H9 (cell line): Measurements from ENCODE around the gene MAL. TPM values are rescaled to one million over a fixed set of nuclear protein-coding genes. Genes with fewer than 3 reads are reported as not detected.

Source experiments
- DNase-seq: peaks from one replicate; pipeline ENCODE4 v3.0.0-alpha.2; 2017
- H2AFZ ChIP-seq: one replicate; pipeline ENCODE4 v1.6.1; 2013; ENCODE audit warnings: mild to moderate bottlenecking, low read length, control low read depth, moderate library complexity
- H2AK5ac ChIP-seq: 2 replicates; pipeline ENCODE4 v1.6.1; 2013; ENCODE audit warnings: low read length, control low read depth, mixed read lengths; ENCODE audit not compliant: insufficient read length
- H2BK120ac ChIP-seq: one replicate; pipeline ENCODE4 v1.6.1; 2013; ENCODE audit warnings: low read depth, mild to moderate bottlenecking, low read length, control low read depth, inconsistent platforms; ENCODE audit not compliant: poor library complexity, severe bottlenecking
- H2BK12ac ChIP-seq: 2 replicates; pipeline ENCODE4 v1.6.1; 2013; ENCODE audit warnings: low read length, control low read depth, mixed read lengths, low read depth; ENCODE audit not compliant: insufficient read length
- H2BK15ac ChIP-seq: 2 replicates; pipeline ENCODE4 v1.6.1; 2013; ENCODE audit warnings: low read depth, low read length, control low read depth
- H2BK20ac ChIP-seq: one replicate; pipeline ENCODE4 v1.6.1; 2013; ENCODE audit warnings: low read depth, mild to moderate bottlenecking, low read length, control low read depth, inconsistent platforms; ENCODE audit not compliant: poor library complexity, severe bottlenecking
- H2BK5ac ChIP-seq: 2 replicates; pipeline ENCODE4 v1.6.1; 2013; ENCODE audit warnings: low read length, control low read depth, mixed read lengths; ENCODE audit not compliant: insufficient read length
- H3K14ac ChIP-seq: 2 replicates; pipeline ENCODE4 v1.6.1; 2013; ENCODE audit warnings: low read length, control low read depth; ENCODE audit not compliant: insufficient read depth
- H3K18ac ChIP-seq: 2 replicates; pipeline ENCODE4 v1.6.1; 2013; ENCODE audit warnings: low read depth, mild to moderate bottlenecking, mixed read lengths, low read length, control low read depth; ENCODE audit not compliant: insufficient read length
- H3K23ac ChIP-seq: 2 replicates; pipeline ENCODE4 v1.6.1; 2013; ENCODE audit warnings: low read length, control low read depth, mixed read lengths, low read depth; ENCODE audit not compliant: insufficient read length
- H3K23me2 ChIP-seq: 2 replicates; pipeline ENCODE4 v1.6.1; 2013; ENCODE audit warnings: low read depth, mild to moderate bottlenecking, mixed read lengths, low read length, control low read depth; ENCODE audit not compliant: insufficient read length, poor library complexity, severe bottlenecking
- H3K27ac ChIP-seq: 2 replicates; pipeline ENCODE4 v1.5.1; 2013; ENCODE audit warnings: low read length, control low read depth, mixed read lengths, low read depth; ENCODE audit not compliant: insufficient read length
- H3K27me3 ChIP-seq: 2 replicates; pipeline ENCODE4 v1.6.1; 2013; ENCODE audit warnings: low read length, control low read depth, inconsistent platforms; ENCODE audit not compliant: insufficient read depth
- H3K4ac ChIP-seq: 2 replicates; pipeline ENCODE4 v1.6.1; 2013; ENCODE audit warnings: low read depth, mild to moderate bottlenecking, control low read depth, inconsistent platforms, low read length, moderate library complexity
- H3K4me1 ChIP-seq: 2 replicates; pipeline ENCODE4 v1.6.1; 2013; ENCODE audit warnings: low read length, control low read depth, inconsistent platforms; ENCODE audit not compliant: insufficient read depth
- H3K4me2 ChIP-seq: 2 replicates; pipeline ENCODE4 v1.6.1; 2013; ENCODE audit warnings: low read length, control low read depth, mixed read lengths; ENCODE audit not compliant: insufficient read length, insufficient read depth
- H3K56ac ChIP-seq: 2 replicates; pipeline ENCODE4 v1.6.1; 2013; ENCODE audit warnings: low read depth, mild to moderate bottlenecking, mixed read lengths, low read length, control low read depth; ENCODE audit not compliant: insufficient read length
- H3K79me1 ChIP-seq: 2 replicates; pipeline ENCODE4 v1.6.1; 2013; ENCODE audit warnings: low read depth, mild to moderate bottlenecking, moderate library complexity, low read length, control low read depth, inconsistent platforms; ENCODE audit not compliant: insufficient read depth, poor library complexity, severe bottlenecking
- H3K79me2 ChIP-seq: 2 replicates; pipeline ENCODE4 v1.6.1; 2013; ENCODE audit warnings: low read length, control low read depth, inconsistent platforms; ENCODE audit not compliant: insufficient read depth
- H3K9ac ChIP-seq: 2 replicates; pipeline ENCODE4 v1.6.1; 2013; ENCODE audit warnings: low read length, control low read depth, mixed read lengths; ENCODE audit not compliant: insufficient read length; ENCODE audit errors: extremely low read depth
- H3K9me3 ChIP-seq: one replicate; pipeline ENCODE4 v1.6.1; 2013; ENCODE audit warnings: low read depth, low read length, inconsistent platforms; ENCODE audit not compliant: control insufficient read depth
- H3T11ph ChIP-seq: one replicate; pipeline ENCODE4 v1.6.1; 2013; ENCODE audit warnings: mild to moderate bottlenecking, low read length, control low read depth, inconsistent platforms
- H4K20me1 ChIP-seq: one replicate; pipeline ENCODE4 v1.6.1; 2013; ENCODE audit not compliant: control insufficient read depth, insufficient read length, insufficient read depth
- H4K5ac ChIP-seq: 2 replicates; pipeline ENCODE4 v1.6.1; 2013; ENCODE audit warnings: low read depth, mild to moderate bottlenecking, mixed read lengths, low read length, control low read depth; ENCODE audit not compliant: insufficient read length
- H4K8ac ChIP-seq: replicated peaks from 2 replicates; pipeline ENCODE4 v1.6.1; 2013; ENCODE audit warnings: low read length, control low read depth, mixed read lengths, low read depth; ENCODE audit not compliant: insufficient read length
- H4K91ac ChIP-seq: 2 replicates; pipeline ENCODE4 v1.6.1; 2013; ENCODE audit warnings: low read depth, mild to moderate bottlenecking, moderate library complexity, mixed read lengths, low read length, control low read depth; ENCODE audit not compliant: insufficient read length
- H3K27ac Mint-ChIP-seq, 3 experiments: 2 replicates in 2 of 3; 3 replicates in 1 of 3; pipeline ENCODE4 v1.8.0; 2020 to 2021; ENCODE audit warnings: mixed read lengths in 3 of 3, mild to moderate bottlenecking in 1 of 3, moderate library complexity in 1 of 3
- H3K27me3 Mint-ChIP-seq: 2 replicates; pipeline ENCODE4 v1.8.0; 2021; ENCODE audit warnings: low read depth, mild to moderate bottlenecking, moderate library complexity, mixed read lengths
- H3K36me3 Mint-ChIP-seq, 3 experiments: 2 replicates in 2 of 3; 3 replicates in 1 of 3; pipeline ENCODE4 v1.8.0; 2020 to 2021; ENCODE audit warnings: low read depth in 3 of 3, mixed read lengths in 3 of 3; ENCODE audit not compliant: insufficient read depth in 1 of 3
- H3K4me1 Mint-ChIP-seq, 2 experiments: 2 replicates each; pipeline ENCODE4 v1.8.0; 2020; ENCODE audit warnings: mixed read lengths in 2 of 2
- H3K4me3 Mint-ChIP-seq, 2 experiments: 2 replicates in 1 of 2; 3 replicates in 1 of 2; pipeline ENCODE4 v1.8.0; 2020 to 2021; ENCODE audit warnings: mild to moderate bottlenecking in 2 of 2, mixed read lengths in 2 of 2, moderate library complexity in 1 of 2
- H3K9me3 Mint-ChIP-seq, 2 experiments: 2 replicates in 1 of 2; 3 replicates in 1 of 2; pipeline ENCODE4 v1.8.0; 2020; ENCODE audit warnings: mild to moderate bottlenecking in 2 of 2, mixed read lengths in 2 of 2, moderate library complexity in 1 of 2
- WGBS: extraction: QIAGEN DNeasy Blood & Tissue Kit; methylation state at CpG from one replicate; pipeline ENCODE4 v1.1.7; 2013; ENCODE audit warnings: missing lambda C conversion rate, low lambda C conversion rate, mixed read lengths; ENCODE audit not compliant: insufficient read length; ENCODE audit errors: extremely low coverage; 5-methylcytosine and 5-hydroxymethylcytosine counted together
- total RNA-seq: library from RNA; stranded (reverse); gene quantifications from 2 replicates; pipeline ENCODE4 v1.2.1, GENCODE V29; 2021
- TF ChIP-seq, protein P1 (sequence below): fragments of 200-600 bp; sonication (generic); conservative IDR thresholded peaks from 3 replicates; pipeline ENCODE4 v1.8.0; 2021; ENCODE audit warnings: antibody characterized with exemption, mild to moderate bottlenecking

MAL gene
- total RNA-seq, 1 experiment from 2014 or later: not detected

DNA sequence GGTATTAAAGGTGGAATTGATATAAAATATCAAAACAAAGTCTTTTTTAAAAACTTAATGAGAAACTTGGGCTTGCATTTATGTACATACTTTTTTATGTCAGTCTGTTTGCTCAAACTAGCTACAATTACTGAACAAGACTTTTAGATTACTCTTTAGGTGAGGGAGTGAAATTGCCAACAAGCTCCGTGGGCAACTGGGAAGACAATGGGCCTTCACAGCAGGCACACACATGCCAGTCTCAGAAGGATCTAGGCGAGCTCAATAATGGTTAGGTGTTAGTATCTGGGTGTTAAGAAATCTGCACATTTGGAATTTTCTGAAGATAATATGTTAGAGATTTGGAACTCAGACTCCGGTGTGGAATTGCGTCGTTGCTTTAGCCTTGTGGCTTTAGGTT is 23.0 kb upstream of the MAL start:
- Histone ChIP-seq H3K79me2 (no peaks in the 10 kb centered on the region), H3K14ac (no peak overlapping the region), H3K9me3 (no peaks in the 10 kb centered on the region), H3K79me1 (no peaks in the 10 kb centered on the region), H4K5ac (no peak overlapping the region), H3K56ac (no peak overlapping the region), H3K9ac (no peak overlapping the region), H2BK120ac (no peak overlapping the region), H3K27me3 (no peaks in the 10 kb centered on the region), H3K23ac (no peak overlapping the region), H3K4me1 (no peaks in the 10 kb centered on the region), H2AK5ac (no peak overlapping the region), H3K27ac (no peak overlapping the region), H2AFZ (no peak overlapping the region), H2BK12ac (no peak overlapping the region), H2BK20ac (no peak overlapping the region), H4K20me1 (no peaks in the 10 kb centered on the region), H3T11ph (no peak overlapping the region), H4K8ac (no peak overlapping the region), H3K18ac (no peak overlapping the region), H3K4ac (no peak overlapping the region), H2BK5ac (no peak overlapping the region), H4K91ac (no peak overlapping the region), H3K23me2 (no peaks in the 10 kb centered on the region), H2BK15ac (no peak overlapping the region), H3K4me2 (no peak overlapping the region)
- Mint-ChIP-seq H3K36me3 (no peaks in the 10 kb centered on the region), H3K27me3 (peaks cover 35% of the 10 kb centered on the region), H3K27ac (no peak overlapping the region), H3K9me3 (no peaks in the 10 kb centered on the region), H3K4me3 (no peak overlapping the region), H3K4me1 (peaks cover 12 to 20% of the 10 kb centered on the region in 2 experiments)
- TF ChIP-seq, protein P1, sequence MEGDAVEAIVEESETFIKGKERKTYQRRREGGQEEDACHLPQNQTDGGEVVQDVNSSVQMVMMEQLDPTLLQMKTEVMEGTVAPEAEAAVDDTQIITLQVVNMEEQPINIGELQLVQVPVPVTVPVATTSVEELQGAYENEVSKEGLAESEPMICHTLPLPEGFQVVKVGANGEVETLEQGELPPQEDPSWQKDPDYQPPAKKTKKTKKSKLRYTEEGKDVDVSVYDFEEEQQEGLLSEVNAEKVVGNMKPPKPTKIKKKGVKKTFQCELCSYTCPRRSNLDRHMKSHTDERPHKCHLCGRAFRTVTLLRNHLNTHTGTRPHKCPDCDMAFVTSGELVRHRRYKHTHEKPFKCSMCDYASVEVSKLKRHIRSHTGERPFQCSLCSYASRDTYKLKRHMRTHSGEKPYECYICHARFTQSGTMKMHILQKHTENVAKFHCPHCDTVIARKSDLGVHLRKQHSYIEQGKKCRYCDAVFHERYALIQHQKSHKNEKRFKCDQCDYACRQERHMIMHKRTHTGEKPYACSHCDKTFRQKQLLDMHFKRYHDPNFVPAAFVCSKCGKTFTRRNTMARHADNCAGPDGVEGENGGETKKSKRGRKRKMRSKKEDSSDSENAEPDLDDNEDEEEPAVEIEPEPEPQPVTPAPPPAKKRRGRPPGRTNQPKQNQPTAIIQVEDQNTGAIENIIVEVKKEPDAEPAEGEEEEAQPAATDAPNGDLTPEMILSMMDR: no peak
- no peak for DNase-seq
- no CpG with 5 or more reads among the region's 5 CpGs for WGBS
